ENCODE data around the gene HHIPL1. TPM values are rescaled to one million over a fixed set of nuclear protein-coding genes. Genes with fewer than 3 reads are reported as not detected.

The HHIPL1 gene
- total RNA-seq, 1 experiment from 2014 or later = 2.6 TPM

- Histone ChIP-seq H3K4ac (ENCODE audit: low read depth, low read length) (no peak overlapping the region), H4K20me1 (ENCODE audit: control insufficient read depth, insufficient read depth, insufficient read length) (no peaks in the 10 kb centered on the region), H3K56ac (ENCODE audit: insufficient read length, low read depth, low read length) (no peak overlapping the region), H2BK15ac (ENCODE audit: low read depth, low read length) (no peak overlapping the region), H2BK120ac (ENCODE audit: low read depth, low read length, poor library complexity, severe bottlenecking) (no peak overlapping the region), H3K27ac (ENCODE audit: insufficient read length, low read depth, low read length) (no peak overlapping the region), H3K9me3 (ENCODE audit: control insufficient read depth, low read depth, low read length) (no peaks in the 10 kb centered on the region), H2AFZ (ENCODE audit: low read length) (no peak overlapping the region), H3K4me1 (ENCODE audit: insufficient read depth, low read length) (peaks cover 11% of the 10 kb centered on the region), H2AK5ac (ENCODE audit: insufficient read length, low read length) (no peak overlapping the region), H2BK5ac (ENCODE audit: insufficient read length, low read length) (no peak overlapping the region), H3K23me2 (ENCODE audit: insufficient read length, low read depth, low read length, poor library complexity, severe bottlenecking) (no peaks in the 10 kb centered on the region), H4K5ac (ENCODE audit: insufficient read length, low read depth, low read length) (no peak overlapping the region), H3K4me2 (ENCODE audit: insufficient read depth, insufficient read length, low read length) (no peak overlapping the region), H2BK20ac (ENCODE audit: low read depth, low read length, poor library complexity, severe bottlenecking) (no peak overlapping the region), H3K18ac (ENCODE audit: insufficient read length, low read depth, low read length) (no peak overlapping the region), H3K79me1 (ENCODE audit: insufficient read depth, low read depth, low read length, poor library complexity, severe bottlenecking) (no peaks in the 10 kb centered on the region), H3K14ac (ENCODE audit: insufficient read depth, low read length) (no peak overlapping the region), H4K8ac (replicated peaks; ENCODE audit: insufficient read length, low read depth, low read length) (no peak overlapping the region), H4K91ac (ENCODE audit: insufficient read length, low read depth, low read length) (no peak overlapping the region), H3K23ac (ENCODE audit: insufficient read length, low read depth, low read length) (no peak overlapping the region), H2BK12ac (ENCODE audit: insufficient read length, low read depth, low read length) (no peak overlapping the region), H3T11ph (ENCODE audit: low read length) (no peak overlapping the region), H3K79me2 (ENCODE audit: insufficient read depth, low read length) (no peaks in the 10 kb centered on the region), H3K27me3 (ENCODE audit: insufficient read depth, low read length) (no peaks in the 10 kb centered on the region), H3K9ac (ENCODE audit: extremely low read depth, insufficient read length, low read length) (no peak overlapping the region)
- Mint-ChIP-seq H3K27ac (no peak overlapping the region; a peak in 1 of 7 replicates), H3K36me3 (ENCODE audit: insufficient read depth in 1 of 3, low read depth in 3 of 3) (peaks cover 0 to 12% (median 11%) of the 10 kb centered on the region in 3 experiments; a peak in 5 of 7 replicates), H3K4me3 (no peak overlapping the region), H3K4me1 (peaks cover 60 to 75% of the 10 kb centered on the region in 2 experiments), H3K27me3 (ENCODE audit: low read depth) (peaks cover 21% of the 10 kb centered on the region), H3K9me3 (no peaks in the 10 kb centered on the region)
- no CpG with 5 or more reads among the region's 12 CpGs for WGBS (ENCODE audit: extremely low coverage, insufficient read length, low lambda C conversion rate)
- TF ChIP-seq, protein P1, sequence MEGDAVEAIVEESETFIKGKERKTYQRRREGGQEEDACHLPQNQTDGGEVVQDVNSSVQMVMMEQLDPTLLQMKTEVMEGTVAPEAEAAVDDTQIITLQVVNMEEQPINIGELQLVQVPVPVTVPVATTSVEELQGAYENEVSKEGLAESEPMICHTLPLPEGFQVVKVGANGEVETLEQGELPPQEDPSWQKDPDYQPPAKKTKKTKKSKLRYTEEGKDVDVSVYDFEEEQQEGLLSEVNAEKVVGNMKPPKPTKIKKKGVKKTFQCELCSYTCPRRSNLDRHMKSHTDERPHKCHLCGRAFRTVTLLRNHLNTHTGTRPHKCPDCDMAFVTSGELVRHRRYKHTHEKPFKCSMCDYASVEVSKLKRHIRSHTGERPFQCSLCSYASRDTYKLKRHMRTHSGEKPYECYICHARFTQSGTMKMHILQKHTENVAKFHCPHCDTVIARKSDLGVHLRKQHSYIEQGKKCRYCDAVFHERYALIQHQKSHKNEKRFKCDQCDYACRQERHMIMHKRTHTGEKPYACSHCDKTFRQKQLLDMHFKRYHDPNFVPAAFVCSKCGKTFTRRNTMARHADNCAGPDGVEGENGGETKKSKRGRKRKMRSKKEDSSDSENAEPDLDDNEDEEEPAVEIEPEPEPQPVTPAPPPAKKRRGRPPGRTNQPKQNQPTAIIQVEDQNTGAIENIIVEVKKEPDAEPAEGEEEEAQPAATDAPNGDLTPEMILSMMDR (conservative IDR thresholded peaks at IDR 0.05) = no peak
- no peak for DNase-seq
These were observed 20.0 kb downstream of the HHIPL1 start for GRCh38 chr14:99664937-99665273.

Data from H9 (cell line).